ENCODE results near the gene ETV3.

Gene ETV3

DNA sequence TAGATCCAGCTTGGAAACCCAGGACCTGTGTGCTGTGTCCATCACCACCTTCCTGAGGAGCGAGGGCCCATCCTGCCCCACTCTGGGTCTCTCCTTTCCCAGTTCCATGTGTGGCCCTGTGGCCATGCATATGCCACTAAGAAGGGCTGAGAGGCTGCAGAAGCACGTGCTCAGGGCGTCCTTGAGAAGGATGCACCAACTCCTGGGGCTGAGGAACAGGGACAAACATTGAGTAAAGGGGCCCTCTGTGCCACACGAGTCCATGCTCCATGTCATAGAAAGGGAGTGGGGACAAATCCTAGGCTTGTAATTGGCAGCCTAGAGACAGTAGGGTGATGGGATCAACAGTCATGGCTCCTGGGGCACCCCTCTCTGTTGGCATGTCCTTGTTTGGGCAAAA, 47.0 kb downstream of the ETV3 start:
- no peak overlapping the region for H2BK5ac ChIP-seq (ENCODE audit: low read length)
- H2BK120ac ChIP-seq (ENCODE audit: low read depth, low read length) = no peak overlapping the region
- H3K36me3 ChIP-seq (replicated peaks in 1 of 2; ENCODE audit: control insufficient read depth in 2 of 2, insufficient read depth in 2 of 2, low read length in 2 of 2) = no peaks in the 10 kb centered on the region
- no peak overlapping the region for H2BK15ac ChIP-seq (ENCODE audit: low read length)
- H3K27ac ChIP-seq (replicated peaks; ENCODE audit: low read length) = no peak overlapping the region
- no peak overlapping the region for H3K4ac ChIP-seq (ENCODE audit: low read length)
- DNase-seq (ENCODE audit: low spot score) = no peak
- H4K91ac ChIP-seq (ENCODE audit: low read depth, low read length, poor library complexity) = no peak overlapping the region
- no peak overlapping the region for H3K23ac ChIP-seq (ENCODE audit: low read depth, low read length, poor library complexity)
- no peaks in the 10 kb centered on the region for H3K79me1 ChIP-seq (ENCODE audit: low read depth, low read length)
- H3K14ac ChIP-seq (ENCODE audit: low read length) = no peak overlapping the region
- H3K9ac ChIP-seq (ENCODE audit: low read depth, low read length, poor library complexity) = no peak overlapping the region
- no peak overlapping the region for H4K8ac ChIP-seq (ENCODE audit: low read depth, low read length)
- no peak overlapping the region for H2BK12ac ChIP-seq (ENCODE audit: low read length)
- peak overlapping the region; percentile 81 for H2AK5ac ChIP-seq (ENCODE audit: low read depth, low read length)
- peaks cover 0 to 7% of the 10 kb centered on the region in 2 donors for H3K4me1 ChIP-seq (ENCODE audit: control insufficient read depth in 2 of 2, insufficient read depth in 1 of 2, low read depth in 1 of 2, low read length in 2 of 2)
- H3K4me3 ChIP-seq (ENCODE audit: low read length in 2 of 2) = no peak overlapping the region
- H3K9me3 ChIP-seq (replicated peaks in 1 of 2; ENCODE audit: control insufficient read depth in 2 of 2, insufficient read depth in 1 of 2, low read depth in 1 of 2, low read length in 2 of 2) = no peaks in the 10 kb centered on the region
- H3K4me2 ChIP-seq (ENCODE audit: insufficient read depth, low read length, poor library complexity, severe bottlenecking) = no peak overlapping the region
- WGBS, 2 donors (ENCODE audit: extremely low coverage in 2 of 2, insufficient read length in 2 of 2, insufficient replicate concordance in 1 of 2) = no CpG with 5 or more reads among the region's 4 CpGs
- H3K27me3 ChIP-seq (ENCODE audit: control insufficient read depth in 3 of 3, insufficient read depth in 3 of 3, low read depth in 1 of 3, low read length in 3 of 3) = peaks cover 0 to 46% (median 0%) of the 10 kb centered on the region in 3 experiments
- peak overlapping the region; percentile 45 for H3K18ac ChIP-seq (ENCODE audit: low read length)
- no peak overlapping the region for H2AFZ ChIP-seq (ENCODE audit: low read length)

- H3K27ac ChIP-seq (replicated peaks; ENCODE audit: low read length) = no peak overlapping the region
- DNase-seq (ENCODE audit: low spot score) = no peak
- H3K4me3 ChIP-seq (ENCODE audit: low read length in 2 of 2) = no peak overlapping the region
- H2BK5ac ChIP-seq (ENCODE audit: low read length) = no peak overlapping the region
- H3K23ac ChIP-seq (ENCODE audit: low read depth, low read length, poor library complexity) = no peak overlapping the region
- H2BK120ac ChIP-seq (ENCODE audit: low read depth, low read length) = no peak overlapping the region
- no peak overlapping the region for H4K8ac ChIP-seq (ENCODE audit: low read depth, low read length)
- H3K4ac ChIP-seq (ENCODE audit: low read length) = no peak overlapping the region
- no CpG with 5 or more reads among the region's 3 CpGs for WGBS, 2 donors (ENCODE audit: extremely low coverage in 2 of 2, insufficient read length in 2 of 2, insufficient replicate concordance in 1 of 2)
- H2AFZ ChIP-seq (ENCODE audit: low read length) = peak overlapping the region; percentile 18
- H3K4me1 ChIP-seq (ENCODE audit: control insufficient read depth in 2 of 2, insufficient read depth in 1 of 2, low read depth in 1 of 2, low read length in 2 of 2) = peaks cover 0 to 7% of the 10 kb centered on the region in 2 donors
- no peak overlapping the region for H4K91ac ChIP-seq (ENCODE audit: low read depth, low read length, poor library complexity)
- peak overlapping the region; percentile 81 for H2AK5ac ChIP-seq (ENCODE audit: low read depth, low read length)
- H3K79me1 ChIP-seq (ENCODE audit: low read depth, low read length) = no peaks in the 10 kb centered on the region
- H3K9ac ChIP-seq (ENCODE audit: low read depth, low read length, poor library complexity) = no peak overlapping the region
- H3K9me3 ChIP-seq (replicated peaks in 1 of 2; ENCODE audit: control insufficient read depth in 2 of 2, insufficient read depth in 1 of 2, low read depth in 1 of 2, low read length in 2 of 2) = no peaks in the 10 kb centered on the region
- H2BK15ac ChIP-seq (ENCODE audit: low read length) = no peak overlapping the region
- no peaks in the 10 kb centered on the region for H3K36me3 ChIP-seq (replicated peaks in 1 of 2; ENCODE audit: control insufficient read depth in 2 of 2, insufficient read depth in 2 of 2, low read length in 2 of 2)
- peaks cover 0 to 43% (median 0%) of the 10 kb centered on the region in 3 experiments for H3K27me3 ChIP-seq (ENCODE audit: control insufficient read depth in 3 of 3, insufficient read depth in 3 of 3, low read depth in 1 of 3, low read length in 3 of 3)
- H3K4me2 ChIP-seq (ENCODE audit: insufficient read depth, low read length, poor library complexity, severe bottlenecking) = no peak overlapping the region
- no peak overlapping the region for H3K14ac ChIP-seq (ENCODE audit: low read length)
- H3K18ac ChIP-seq (ENCODE audit: low read length) = no peak overlapping the region
- no peak overlapping the region for H2BK12ac ChIP-seq (ENCODE audit: low read length)
Observed at GRCh38 chr1:157090771-157091170, 47.4 kb downstream of the ETV3 start.

DNA sequence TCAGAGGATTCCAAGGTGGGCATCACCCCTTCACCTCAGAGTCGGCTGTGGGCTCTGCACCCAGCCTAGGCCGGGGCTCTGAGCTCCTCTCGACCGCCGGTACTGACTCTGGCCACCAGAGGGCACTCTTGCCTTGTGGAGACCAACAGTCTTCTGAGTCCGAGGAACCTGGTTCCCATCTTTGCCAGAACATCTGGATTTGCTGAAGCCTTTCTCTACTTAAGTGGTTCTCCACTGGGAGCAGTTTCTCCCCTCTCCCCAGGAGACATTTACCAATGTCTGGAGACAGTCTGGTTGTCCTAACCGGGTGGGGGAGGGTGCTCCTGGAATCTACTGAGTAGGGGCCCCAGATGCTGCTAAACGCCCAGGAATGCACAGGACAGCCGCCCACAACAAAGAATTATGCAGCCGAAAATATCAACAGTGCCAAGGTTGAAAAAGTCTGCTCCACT, 48.0 kb downstream of the ETV3 start:
- no peak overlapping the region for H3K4me3 ChIP-seq (ENCODE audit: low read length in 2 of 2)
- H3K79me1 ChIP-seq (ENCODE audit: low read depth, low read length) = no peaks in the 10 kb centered on the region
- DNase-seq (ENCODE audit: low spot score) = peak; percentile 81
- H3K27me3 ChIP-seq (ENCODE audit: control insufficient read depth in 3 of 3, insufficient read depth in 3 of 3, low read depth in 1 of 3, low read length in 3 of 3) = peaks cover 0 to 42% (median 0%) of the 10 kb centered on the region in 3 experiments
- H3K36me3 ChIP-seq (replicated peaks in 1 of 2; ENCODE audit: control insufficient read depth in 2 of 2, insufficient read depth in 2 of 2, low read length in 2 of 2) = no peaks in the 10 kb centered on the region
- H2AFZ ChIP-seq (ENCODE audit: low read length) = peak overlapping the region; percentile 18
- peaks cover 0 to 7% of the 10 kb centered on the region in 2 donors for H3K4me1 ChIP-seq (ENCODE audit: control insufficient read depth in 2 of 2, insufficient read depth in 1 of 2, low read depth in 1 of 2, low read length in 2 of 2)
- peak overlapping the region; percentile 63 for H2BK12ac ChIP-seq (ENCODE audit: low read length)
- no CpG with 5 or more reads among the region's 10 CpGs for WGBS, 2 donors (ENCODE audit: extremely low coverage in 2 of 2, insufficient read length in 2 of 2, insufficient replicate concordance in 1 of 2)
- H2BK15ac ChIP-seq (ENCODE audit: low read length) = no peak overlapping the region
- no peak overlapping the region for H3K27ac ChIP-seq (replicated peaks; ENCODE audit: low read length)
- H2BK120ac ChIP-seq (ENCODE audit: low read depth, low read length) = no peak overlapping the region
- H3K9ac ChIP-seq (ENCODE audit: low read depth, low read length, poor library complexity) = no peak overlapping the region
- H4K8ac ChIP-seq (ENCODE audit: low read depth, low read length) = no peak overlapping the region
- H2AK5ac ChIP-seq (ENCODE audit: low read depth, low read length) = no peak overlapping the region
- H3K9me3 ChIP-seq (replicated peaks in 1 of 2; ENCODE audit: control insufficient read depth in 2 of 2, insufficient read depth in 1 of 2, low read depth in 1 of 2, low read length in 2 of 2) = no peaks in the 10 kb centered on the region
- H2BK5ac ChIP-seq (ENCODE audit: low read length) = no peak overlapping the region
- no peak overlapping the region for H3K23ac ChIP-seq (ENCODE audit: low read depth, low read length, poor library complexity)
- H3K14ac ChIP-seq (ENCODE audit: low read length) = no peak overlapping the region
- H3K18ac ChIP-seq (ENCODE audit: low read length) = no peak overlapping the region
- H3K4ac ChIP-seq (ENCODE audit: low read length) = no peak overlapping the region
- H4K91ac ChIP-seq (ENCODE audit: low read depth, low read length, poor library complexity) = no peak overlapping the region
- H3K4me2 ChIP-seq (ENCODE audit: insufficient read depth, low read length, poor library complexity, severe bottlenecking) = no peak overlapping the region

DNA sequence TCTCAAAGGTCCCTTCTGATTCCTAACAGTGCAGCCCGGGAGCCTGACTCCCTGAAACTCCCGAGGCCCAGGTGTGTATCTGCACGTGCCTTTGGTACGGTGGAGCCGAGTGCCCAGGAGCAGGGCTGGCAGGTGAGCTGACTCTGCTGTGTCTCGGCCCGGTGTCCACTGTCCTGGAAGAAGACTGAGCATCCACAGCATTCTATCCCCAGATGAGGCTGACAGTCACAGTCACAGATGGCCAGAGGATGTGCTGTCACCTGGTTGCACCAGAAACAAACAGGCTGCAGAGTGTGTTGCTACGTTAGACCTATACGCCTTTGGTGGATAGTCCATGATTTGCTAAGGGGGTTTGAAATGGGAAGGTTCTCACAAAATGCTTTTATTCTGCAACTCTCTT, 48.4 kb downstream of the ETV3 start:
- H3K4me3 ChIP-seq (ENCODE audit: low read length in 2 of 2) = no peak overlapping the region
- peak overlapping the region; percentile 42 for H3K18ac ChIP-seq (ENCODE audit: low read length)
- H2AFZ ChIP-seq (ENCODE audit: low read length) = no peak overlapping the region
- DNase-seq (ENCODE audit: low spot score) = no peak
- no peak overlapping the region for H3K27ac ChIP-seq (replicated peaks; ENCODE audit: low read length)
- no peak overlapping the region for H2BK5ac ChIP-seq (ENCODE audit: low read length)
- H3K79me1 ChIP-seq (ENCODE audit: low read depth, low read length) = no peaks in the 10 kb centered on the region
- H3K9ac ChIP-seq (ENCODE audit: low read depth, low read length, poor library complexity) = peak overlapping the region; percentile 66
- no peaks in the 10 kb centered on the region for H3K9me3 ChIP-seq (replicated peaks in 1 of 2; ENCODE audit: control insufficient read depth in 2 of 2, insufficient read depth in 1 of 2, low read depth in 1 of 2, low read length in 2 of 2)
- H3K27me3 ChIP-seq (ENCODE audit: control insufficient read depth in 3 of 3, insufficient read depth in 3 of 3, low read depth in 1 of 3, low read length in 3 of 3) = peaks cover 0 to 38% (median 0%) of the 10 kb centered on the region in 3 experiments
- H3K4me1 ChIP-seq (ENCODE audit: control insufficient read depth in 2 of 2, insufficient read depth in 1 of 2, low read depth in 1 of 2, low read length in 2 of 2) = peaks cover 0 to 7% of the 10 kb centered on the region in 2 donors
- H4K8ac ChIP-seq (ENCODE audit: low read depth, low read length) = no peak overlapping the region
- peak overlapping the region; percentile 68 for H3K4ac ChIP-seq (ENCODE audit: low read length)
- H3K36me3 ChIP-seq (replicated peaks in 1 of 2; ENCODE audit: control insufficient read depth in 2 of 2, insufficient read depth in 2 of 2, low read length in 2 of 2) = no peaks in the 10 kb centered on the region
- WGBS, 2 donors (ENCODE audit: extremely low coverage in 2 of 2, insufficient read length in 2 of 2, insufficient replicate concordance in 1 of 2) = no CpG with 5 or more reads among the region's 9 CpGs
- no peak overlapping the region for H2BK120ac ChIP-seq (ENCODE audit: low read depth, low read length)
- peak overlapping the region; percentile 77 for H2BK15ac ChIP-seq (ENCODE audit: low read length)
- H3K23ac ChIP-seq (ENCODE audit: low read depth, low read length, poor library complexity) = peak overlapping the region; percentile 35
- H4K91ac ChIP-seq (ENCODE audit: low read depth, low read length, poor library complexity) = no peak overlapping the region
- peak overlapping the region; percentile 54 for H2AK5ac ChIP-seq (ENCODE audit: low read depth, low read length)
- H3K4me2 ChIP-seq (ENCODE audit: insufficient read depth, low read length, poor library complexity, severe bottlenecking) = no peak overlapping the region
- H3K14ac ChIP-seq (ENCODE audit: low read length) = no peak overlapping the region
- H2BK12ac ChIP-seq (ENCODE audit: low read length) = peak overlapping the region; percentile 63
